Measurements from ENCODE around the gene TMEM81.

Gene TMEM81

DNA sequence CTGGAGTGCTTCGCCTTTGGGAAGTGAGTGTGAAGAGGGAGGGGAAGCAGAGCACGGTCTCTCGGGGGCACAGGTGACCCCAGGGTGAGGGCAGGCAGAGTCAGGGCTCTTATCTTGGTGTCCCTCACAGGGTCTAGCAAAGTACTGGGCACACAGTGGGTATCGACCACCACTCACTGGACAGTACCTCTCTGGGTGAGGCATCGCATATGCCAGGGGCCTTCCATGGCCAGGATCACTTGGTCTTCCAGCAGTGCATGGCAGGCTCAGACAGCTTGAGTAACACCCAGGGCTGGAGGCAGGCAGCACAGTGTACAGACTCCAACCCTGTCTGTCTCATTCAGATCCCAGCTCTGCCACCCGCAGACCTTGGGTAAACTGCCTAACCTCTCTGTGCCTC, 24.6 kb downstream of the TMEM81 start:
- DNase-seq (ENCODE audit: low read depth in 2 of 2): no peak

DNA sequence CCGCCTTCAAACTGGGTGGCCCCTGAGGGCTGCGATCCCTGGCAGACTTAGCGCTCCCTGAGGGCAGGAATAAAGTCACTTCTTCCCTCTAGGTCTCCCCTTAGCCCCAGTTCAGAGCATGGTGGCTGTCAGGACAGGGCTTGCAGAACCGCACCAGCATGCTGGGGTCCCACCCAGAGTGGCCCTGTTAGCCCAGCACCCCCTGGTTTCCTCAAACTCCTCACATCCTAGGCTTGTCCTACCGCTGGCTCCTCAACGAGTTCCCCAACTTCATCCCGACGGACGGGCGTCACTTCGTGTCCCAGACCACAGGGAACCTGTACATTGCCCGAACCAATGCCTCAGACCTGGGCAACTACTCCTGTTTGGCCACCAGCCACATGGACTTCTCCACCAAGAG, 25.4 kb downstream of the TMEM81 start:
- no peak for DNase-seq (ENCODE audit: low read depth in 2 of 2)

DNA sequence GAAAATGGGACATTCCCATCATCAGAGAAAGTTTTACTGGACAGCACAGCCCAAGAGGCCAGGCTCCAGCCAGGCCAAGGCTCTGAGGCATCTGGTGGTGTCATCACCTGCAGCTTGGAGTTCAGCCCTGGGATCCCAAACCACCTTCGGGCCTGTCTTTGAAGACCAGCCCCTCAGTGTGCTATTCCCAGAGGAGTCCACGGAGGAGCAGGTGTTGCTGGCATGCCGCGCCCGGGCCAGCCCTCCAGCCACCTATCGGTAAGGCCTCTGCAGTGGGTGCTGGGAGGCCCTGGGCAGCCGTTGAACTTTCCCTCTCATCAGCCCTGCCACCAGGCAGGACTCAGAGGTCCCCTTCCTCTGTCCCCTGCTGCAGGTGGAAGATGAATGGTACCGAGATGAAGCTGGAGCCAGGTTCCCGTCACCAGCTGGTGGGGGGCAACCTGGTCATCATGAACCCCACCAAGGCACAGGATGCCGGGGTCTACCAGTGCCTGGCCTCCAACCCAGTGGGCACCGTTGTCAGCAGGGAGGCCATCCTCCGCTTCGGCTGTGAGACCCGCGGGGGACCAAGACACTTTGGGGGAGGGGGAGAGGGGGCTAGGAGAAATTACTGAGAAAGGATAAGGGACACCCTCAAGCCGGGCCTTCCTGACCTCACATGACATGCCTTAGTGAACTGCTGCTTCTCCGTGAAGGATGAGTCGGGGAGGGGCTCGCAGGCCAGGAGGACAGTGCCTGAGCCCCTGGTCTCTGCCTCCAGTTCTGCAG, 26.3 kb downstream of the TMEM81 start:
- no peak for DNase-seq (ENCODE audit: low read depth in 2 of 2)

DNA sequence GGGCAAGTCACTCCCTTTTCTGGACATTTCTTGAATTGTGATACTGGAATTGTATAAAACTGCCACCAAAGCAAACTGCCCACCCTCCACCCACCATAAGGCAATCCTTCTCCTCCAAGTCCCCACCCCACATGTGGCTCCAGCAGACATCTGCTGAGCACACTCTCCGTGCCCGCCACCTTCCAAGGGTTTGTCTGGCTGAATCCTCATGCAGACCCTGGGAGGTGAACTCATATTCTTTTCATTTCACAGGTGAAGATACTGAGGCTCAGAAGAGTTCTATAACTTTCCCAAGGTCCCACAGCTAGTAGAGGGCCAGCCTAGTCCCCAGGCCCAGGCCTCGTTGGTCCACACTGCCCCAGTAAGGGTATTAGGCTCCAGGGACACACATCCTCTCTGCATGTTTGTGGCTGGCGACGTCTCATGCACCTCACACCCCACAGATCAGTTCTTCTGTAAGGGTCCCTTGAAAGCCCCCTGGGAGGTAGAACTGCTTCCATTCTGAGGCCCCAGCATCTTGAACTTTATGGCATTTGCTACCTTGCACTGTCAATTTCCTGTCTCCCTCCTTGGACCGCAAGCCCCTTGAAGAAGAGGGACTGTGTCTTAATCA, 27.2 kb downstream of the TMEM81 start:
- DNase-seq (ENCODE audit: low read depth in 2 of 2): no peak

DNA sequence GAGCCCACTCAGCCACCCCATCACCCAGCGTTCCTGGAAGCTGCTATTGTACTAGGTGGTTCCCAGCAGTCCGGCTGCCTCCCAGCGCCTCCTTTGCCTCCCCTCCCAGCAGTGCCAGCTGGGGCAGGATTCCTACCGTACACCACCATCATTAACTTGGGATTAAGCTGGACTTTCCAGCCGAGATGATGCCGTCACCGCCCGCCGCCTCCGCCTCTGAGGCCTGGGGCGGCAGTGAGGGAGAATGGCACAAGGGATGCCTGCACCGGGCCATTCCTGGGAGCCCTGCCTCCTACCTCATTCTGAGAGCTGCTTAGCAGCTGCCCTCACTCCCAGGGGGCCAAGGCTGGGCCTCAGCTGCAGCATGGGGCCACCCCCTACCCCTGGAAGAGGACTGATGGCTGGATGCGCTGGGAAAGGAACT, 28.1 kb downstream of the TMEM81 start:
- no peak for DNase-seq (ENCODE audit: low read depth in 2 of 2)

DNA sequence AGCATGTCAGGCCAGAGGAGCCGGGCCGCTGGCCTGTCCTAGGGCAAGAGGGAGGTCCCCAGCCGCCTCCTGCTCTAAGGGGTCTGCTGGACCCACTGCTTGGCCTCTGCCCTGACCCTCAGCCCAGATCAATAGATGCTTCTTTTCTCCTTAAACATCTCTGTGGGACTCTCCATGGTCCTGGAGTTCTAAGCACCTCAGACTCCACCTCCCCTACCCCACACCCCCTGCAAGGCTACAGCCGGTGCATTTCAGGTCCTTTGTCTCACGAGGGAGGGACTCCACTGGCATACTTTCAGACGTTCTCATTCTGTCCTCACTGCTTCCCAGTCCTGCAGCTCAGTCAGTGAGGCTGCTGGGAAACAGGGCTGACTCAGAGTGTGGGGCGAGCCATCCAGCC, 30.2 kb downstream of the TMEM81 start:
- DNase-seq (ENCODE audit: low read depth in 2 of 2): no peak

DNA sequence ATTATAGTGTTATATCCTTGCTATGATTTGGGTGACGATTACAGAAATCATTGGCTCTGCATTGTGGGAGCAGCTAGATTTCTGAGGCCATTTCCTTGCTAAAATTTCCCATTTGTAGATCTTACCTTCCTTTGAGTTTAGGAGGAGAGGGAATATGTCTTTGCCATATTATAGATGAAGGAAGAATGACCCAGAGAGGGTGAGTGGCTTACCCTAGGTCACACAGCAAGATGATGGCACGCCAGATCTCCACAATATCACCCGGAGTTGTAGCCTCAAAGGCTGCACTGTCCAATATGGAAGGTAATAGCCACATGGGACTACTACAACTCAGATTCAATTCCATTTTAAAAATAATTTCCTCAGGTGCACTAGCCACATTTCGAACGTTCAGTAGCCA, 31.0 kb downstream of the TMEM81 start:
- no peak for DNase-seq (ENCODE audit: low read depth in 2 of 2)

DNA sequence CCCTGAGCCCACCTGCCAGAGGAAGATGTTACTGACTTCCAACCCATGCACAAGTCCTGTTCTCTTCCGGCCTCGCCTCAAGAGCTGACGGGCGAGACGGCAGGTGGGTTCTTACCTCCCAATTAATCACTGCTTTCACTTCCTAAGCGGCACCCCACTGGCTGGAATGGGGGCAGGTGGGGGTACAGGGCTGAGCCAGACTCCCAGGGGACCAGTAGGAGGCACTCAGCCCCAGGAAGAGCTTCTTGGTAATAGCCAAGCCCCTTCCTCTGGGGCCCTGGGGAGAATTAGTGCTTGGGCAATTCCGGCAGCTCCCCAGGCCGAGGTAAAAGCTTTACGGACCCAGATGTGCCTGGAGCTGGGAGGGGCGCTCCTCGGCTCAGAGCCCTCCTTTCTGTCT, 31.6 kb downstream of the TMEM81 start:
- DNase-seq (ENCODE audit: low read depth in 2 of 2): no peak

DNA sequence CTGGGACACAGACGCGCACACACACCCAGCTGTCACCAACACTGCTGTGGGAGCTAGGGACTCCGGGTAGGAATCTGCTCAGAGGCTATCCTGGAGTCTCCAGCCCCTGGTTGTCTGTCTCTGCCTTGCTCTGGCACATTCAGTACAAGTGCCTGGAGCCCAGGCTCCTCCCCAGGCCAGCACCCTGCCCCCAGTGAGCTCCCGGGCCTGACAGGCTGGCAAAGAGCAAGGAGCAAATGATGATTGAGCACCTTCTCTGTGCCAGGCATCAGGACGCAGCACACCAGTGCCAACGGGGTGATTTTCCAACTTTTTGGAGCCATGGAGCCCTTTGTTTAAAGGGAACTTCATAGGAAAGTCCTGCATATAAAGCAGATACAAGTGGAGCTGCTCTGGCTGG, 34.8 kb downstream of the TMEM81 start:
- no peak for DNase-seq (ENCODE audit: low read depth in 2 of 2)

DNA sequence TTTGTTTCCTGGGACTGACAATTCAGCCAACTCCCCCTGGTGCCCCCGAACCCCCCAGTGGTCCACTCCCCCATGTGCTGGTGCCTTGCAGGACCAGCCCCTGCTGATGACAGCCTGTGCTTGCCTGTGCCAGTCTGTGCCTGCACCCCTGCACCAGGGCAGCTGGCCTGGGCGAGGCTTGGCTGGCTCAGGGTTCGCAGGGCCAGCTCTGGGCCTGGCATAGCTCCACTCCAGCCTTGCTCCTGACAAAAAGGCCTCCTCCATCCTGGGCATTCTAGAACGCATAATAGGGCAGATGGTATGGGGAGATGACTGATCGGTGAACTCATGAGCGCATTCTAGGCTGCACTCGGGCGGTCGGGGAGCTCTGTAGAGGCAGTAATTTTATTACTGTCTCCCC, 35.9 kb downstream of the TMEM81 start:
- DNase-seq (ENCODE audit: low read depth in 2 of 2): no peak

DNA sequence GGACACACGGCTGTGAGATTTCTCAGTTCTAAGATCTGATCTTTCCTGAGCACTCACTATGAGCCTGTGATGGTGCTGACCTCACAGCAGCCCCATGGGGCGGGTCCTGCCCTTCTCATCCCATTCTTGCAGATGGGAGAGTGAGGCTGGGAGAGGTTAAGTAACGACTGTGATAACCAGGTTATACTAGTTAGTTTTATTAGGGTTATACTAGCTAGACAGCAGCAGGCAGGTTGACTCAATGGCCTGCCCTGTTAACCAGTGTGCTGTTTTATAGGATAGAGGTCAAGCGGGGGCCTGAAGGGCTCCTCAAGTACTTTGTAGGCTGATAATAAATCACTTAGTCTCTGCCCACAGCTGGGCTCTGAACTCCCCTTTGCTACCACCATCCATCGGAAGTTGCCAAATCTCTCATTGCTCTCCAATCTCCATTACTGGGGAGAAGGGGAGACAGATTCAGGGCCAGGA, 36.5 kb downstream of the TMEM81 start:
- DNase-seq (ENCODE audit: low read depth in 2 of 2): no peak

DNA sequence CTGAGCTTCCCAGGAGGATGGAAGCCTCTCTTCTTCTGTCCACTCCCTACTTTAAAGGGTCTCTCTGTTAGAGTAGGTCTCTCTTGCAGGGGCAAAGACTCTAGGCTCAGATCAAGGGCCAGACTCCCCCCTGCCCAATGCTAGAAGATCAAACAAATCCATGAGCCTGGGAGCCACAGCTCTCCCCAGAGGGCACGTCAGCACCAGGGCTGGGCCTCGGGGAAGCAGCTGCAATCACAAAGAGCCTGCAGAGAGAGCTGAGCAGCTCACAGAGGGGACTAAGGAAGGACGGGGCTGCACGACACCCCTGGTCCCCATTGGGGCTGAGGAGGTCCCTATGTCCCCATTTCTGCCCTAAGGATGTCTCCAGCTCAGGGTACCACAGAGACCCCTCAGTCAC, 37.4 kb downstream of the TMEM81 start:
- DNase-seq (ENCODE audit: low read depth in 2 of 2): no peak

DNA sequence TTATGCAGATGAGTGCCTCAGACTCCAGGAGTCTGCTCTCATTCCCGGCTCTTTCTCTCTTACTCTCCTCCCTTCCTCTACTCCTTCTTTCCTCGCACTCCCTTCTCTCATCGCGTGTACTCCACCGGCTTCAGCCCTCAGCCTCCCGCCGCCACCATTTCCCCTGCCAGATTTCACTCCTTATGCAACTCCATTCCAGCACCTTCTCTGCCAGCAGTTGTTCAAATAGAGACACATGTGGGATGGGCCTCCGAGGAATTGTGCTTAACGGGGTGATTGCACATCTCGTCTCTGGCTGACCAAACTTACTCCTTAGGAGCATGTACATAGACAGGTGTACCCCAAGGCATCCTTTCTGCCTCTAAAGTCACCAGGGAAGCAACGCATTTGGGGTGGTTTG, 39.1 kb downstream of the TMEM81 start:
- DNase-seq (ENCODE audit: low read depth in 2 of 2): no peak

DNA sequence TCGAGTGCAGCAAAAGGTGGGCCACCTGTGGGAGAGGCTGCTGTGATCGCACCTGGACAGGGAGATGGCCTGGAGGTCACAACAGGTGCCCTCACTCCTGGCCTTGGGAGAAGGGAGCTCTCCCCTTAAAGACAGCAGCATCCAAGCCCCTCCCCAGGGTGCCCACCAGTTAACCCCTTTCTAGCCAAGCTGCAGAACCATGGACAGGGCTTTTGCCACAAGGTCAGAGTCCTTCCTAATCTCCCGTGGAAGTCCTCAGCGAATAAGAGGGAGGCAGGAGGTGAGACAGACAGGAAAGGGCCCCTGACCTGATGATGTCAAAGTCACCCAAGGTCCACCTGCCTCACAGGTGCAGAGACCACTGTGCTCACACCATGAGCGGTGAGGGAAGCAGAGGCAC, 39.5 kb downstream of the TMEM81 start:
- DNase-seq (ENCODE audit: low read depth in 2 of 2): no peak

DNA sequence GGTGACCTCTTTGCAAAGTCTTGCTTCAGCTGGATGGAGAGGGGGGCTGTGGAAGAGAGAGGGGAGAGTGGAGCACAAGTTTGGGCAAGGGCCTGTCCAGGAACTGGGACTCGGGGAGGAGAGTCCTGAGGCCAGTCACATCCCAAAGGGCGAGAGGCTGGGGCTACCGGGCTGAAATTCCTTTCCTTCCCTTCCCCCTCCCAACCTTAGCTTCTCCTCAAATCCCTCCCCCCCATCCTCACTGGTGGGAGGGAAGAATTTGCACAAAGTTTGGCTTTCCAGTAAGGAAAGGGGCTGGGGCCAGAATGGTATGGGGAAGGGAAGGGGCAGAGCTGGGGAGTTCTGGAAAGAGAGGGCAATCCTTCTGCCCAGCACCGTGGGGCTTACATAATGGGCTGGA, 40.4 kb downstream of the TMEM81 start:
- no peak for DNase-seq (ENCODE audit: low read depth in 2 of 2)

DNA sequence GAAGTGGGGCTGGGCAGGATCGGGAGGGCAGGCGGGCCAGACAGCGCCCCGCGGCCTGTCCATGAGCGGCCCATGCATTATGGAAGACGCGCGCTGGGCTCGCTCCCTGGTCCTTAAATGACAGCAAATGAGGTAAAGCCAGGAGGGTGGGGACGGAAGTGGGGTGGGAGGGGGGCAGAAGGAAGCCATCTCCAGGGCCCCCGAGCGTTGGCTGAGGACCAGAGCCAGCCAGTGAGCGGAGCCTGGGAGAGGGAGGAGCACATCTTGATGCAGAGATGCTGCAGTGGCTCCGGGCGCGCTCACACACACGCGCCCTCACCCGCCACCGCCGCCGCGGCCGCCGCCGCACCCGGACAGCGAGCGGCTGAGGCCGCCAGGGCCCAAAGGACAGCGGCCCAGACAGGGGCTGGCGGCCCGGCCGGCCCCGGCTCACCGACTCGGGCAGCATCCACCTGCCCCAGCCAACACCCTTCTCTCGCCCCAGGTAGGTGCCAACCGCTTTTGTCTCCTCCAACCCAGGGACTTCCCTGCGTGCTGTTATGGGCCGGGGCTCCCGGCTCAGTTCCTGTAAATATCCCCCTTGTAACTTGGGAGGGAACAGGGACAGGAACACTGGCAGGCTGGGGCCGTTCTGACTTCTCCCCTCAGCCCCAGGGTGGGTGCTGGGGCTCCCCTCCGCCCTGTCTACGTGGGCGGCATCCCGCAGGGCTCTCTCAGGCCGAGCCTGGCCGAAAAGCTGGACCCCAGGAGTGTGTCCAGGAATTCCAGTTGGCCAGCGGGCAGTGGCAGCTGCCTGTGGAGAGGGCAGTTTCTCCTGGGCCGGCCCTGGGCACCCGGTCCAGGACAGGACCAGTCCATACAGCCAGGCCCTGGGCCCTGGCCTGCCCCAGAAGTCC, 41.1 kb downstream of the TMEM81 start, which contains the start of gene CNTN2:
Gene CNTN2, plus strand, starts transcription at position 302 of the 896 bp plus-strand sequence. CDS start 9,974 bp downstream, outside the sequence.
- no peak for DNase-seq (ENCODE audit: low read depth in 2 of 2)

DNA sequence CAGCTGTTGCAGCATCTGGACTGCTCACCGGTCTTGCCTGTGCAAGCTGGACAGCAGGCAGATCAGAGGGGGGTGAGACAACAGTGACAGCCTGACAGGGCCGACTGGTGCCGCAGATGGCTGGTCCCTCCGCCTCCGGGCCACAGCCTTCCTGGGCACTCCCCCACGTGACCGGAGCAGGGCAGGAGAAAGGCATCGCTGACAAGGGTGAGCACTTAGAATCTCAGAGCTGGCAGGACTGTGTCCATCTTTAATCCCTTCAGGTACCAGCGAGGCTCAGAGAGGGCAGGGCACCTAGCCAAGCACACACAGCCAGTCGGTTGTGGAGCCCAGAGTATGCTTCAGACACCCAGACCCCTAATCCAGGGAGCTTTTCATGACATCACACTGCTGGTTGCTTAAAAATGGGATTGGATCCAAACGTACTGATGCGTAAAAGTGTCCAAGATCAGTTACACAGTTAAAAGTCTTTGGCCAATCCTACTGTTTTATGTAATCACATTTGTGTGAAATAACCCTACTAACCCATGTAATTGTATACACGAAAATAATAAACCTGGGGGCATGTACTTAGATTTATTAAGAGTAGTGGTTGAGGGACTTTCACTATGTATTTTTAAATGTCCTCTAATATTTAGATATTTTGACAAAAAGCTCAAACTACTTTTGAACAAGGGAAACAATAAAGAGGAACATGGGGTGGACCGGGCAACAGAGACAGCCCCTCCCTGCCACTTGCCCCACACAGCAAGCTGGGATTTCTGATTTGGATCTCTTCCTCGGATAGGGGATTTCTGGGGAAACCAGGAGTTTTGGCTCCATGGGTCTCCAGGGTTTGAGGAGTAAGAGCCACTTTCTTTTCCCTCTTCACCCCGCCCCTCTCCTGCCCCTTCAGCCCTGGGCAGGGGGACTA, 42.0 kb downstream of the TMEM81 start:
- DNase-seq (ENCODE audit: low read depth in 2 of 2): no peak

DNA sequence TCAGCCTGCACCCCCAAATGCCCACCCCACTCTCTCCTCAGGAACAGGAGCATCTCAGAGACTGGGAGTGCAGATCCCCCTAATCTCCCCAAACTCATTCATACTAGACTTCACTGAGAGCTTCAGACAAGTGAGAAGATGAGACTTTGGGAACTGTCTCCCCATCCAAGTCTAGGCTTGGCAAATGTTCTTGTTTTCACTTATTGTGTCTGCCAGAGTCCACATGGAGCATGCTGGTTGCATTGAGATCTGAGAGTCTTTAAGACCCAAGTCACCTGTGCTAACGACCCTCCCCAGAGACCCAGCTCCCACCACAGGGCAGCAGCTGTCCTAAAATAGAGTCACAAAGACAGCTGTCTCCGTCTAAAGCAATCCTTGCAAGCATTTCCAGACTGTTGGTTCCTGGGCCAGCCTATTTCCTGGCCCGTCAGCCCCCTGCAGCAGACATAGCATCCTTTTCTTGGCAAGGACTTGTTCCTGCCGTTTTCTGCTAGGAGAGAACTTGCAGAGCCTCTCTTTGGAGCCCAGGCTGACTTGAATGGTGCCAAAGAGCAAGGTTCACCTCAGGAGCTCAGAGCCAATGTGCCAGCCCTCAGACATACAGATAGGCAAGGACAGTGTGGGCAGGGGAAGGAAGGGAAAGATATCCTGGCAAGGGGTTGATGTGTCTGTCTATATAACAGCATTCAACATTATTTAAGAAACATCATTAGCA, 43.1 kb downstream of the TMEM81 start:
- DNase-seq (ENCODE audit: low read depth in 2 of 2): no peak

DNA sequence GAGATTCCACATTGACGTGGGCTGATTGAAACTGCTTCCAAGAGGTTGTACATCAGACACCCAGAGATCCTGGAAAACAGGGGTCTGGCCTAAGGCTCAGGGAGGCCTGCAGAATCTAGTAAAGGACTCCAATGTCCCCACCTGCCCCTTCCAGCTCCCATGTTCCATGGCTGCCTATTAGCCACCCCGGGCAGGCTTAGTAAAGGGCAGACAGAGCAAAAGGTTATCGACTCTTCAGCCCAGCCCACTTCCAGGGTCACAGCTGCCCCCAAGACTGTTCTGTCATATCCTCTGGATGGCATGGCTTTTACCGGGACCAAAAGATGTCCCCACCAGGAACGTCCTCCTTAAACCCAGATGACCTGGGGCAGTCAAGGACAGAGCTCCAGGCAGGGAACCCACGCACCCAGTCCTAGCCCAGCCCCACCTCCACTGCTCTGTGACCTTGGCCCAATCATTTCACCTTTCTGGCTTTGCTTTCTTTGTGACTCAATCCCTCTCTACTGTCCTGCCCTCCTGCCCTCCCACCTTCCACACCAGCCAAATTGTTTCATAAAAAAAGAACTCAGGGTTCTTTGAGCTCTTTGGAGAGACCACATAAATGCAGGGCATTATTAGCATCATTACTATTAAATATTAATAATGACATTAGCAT, 46.0 kb downstream of the TMEM81 start:
- DNase-seq (ENCODE audit: low read depth in 2 of 2): no peak

DNA sequence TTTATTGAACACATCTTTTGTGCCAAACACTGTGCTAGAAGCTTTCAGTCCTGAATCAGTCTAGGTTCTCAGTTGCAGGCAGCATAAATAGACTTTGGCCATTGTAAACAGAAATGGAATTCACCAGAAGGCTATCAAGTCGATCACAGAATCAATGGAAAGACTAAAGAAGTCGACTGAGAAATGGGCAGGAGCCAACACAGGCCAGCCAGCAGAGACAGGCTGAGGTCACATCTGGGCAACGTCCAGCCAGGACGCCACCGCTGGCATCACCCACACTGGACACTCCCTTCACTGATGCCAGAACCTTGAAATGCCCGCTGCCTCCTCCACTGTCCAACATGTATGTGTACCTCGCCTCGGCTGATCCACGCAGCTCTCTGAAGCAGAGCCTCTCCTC, 46.7 kb downstream of the TMEM81 start:
- no peak for DNase-seq (ENCODE audit: low read depth in 2 of 2)

Data from activated CD8-positive, alpha-beta memory T cell treated with anti-CD3 and anti-CD28 coated beads for 4 hours (primary cell).